ENCODE data around the gene PPIC.

Gene PPIC

DNA sequence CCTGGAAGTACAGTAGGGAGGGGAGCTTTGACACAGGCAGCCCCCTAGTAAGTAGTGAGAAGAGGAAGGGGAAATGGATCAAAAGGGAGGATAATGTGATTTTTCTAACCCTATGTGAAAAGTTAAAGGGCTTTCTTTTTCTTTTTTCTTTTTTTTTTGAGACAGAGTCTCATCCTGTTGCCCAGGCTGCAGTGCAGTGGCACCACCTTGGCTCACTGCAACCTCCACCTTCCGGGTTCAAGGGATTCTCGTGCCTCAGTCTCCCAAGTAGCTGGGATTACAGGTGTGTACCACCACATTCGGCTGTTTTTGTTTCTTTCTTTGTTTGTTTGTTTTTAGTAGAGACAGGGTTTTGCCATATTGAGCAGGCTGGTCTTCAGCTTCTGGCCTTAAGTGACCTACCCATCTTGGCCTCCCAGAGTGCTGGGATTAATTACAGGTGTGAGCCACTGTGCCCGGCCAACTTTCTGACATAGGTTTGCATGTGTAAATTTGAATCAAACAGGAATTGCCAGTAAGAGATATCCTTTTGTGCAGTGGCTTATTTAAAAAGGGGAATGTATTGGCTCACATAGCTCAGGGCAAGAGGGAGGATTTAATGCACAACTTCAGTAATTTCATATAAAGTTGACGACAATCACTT, 39.1 kb upstream of the PPIC start:
- DNase-seq (ENCODE audit: low read depth) = no peak
- TF ChIP-seq, protein P1, sequence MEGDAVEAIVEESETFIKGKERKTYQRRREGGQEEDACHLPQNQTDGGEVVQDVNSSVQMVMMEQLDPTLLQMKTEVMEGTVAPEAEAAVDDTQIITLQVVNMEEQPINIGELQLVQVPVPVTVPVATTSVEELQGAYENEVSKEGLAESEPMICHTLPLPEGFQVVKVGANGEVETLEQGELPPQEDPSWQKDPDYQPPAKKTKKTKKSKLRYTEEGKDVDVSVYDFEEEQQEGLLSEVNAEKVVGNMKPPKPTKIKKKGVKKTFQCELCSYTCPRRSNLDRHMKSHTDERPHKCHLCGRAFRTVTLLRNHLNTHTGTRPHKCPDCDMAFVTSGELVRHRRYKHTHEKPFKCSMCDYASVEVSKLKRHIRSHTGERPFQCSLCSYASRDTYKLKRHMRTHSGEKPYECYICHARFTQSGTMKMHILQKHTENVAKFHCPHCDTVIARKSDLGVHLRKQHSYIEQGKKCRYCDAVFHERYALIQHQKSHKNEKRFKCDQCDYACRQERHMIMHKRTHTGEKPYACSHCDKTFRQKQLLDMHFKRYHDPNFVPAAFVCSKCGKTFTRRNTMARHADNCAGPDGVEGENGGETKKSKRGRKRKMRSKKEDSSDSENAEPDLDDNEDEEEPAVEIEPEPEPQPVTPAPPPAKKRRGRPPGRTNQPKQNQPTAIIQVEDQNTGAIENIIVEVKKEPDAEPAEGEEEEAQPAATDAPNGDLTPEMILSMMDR (IDR thresholded peaks at IDR 0.05; ENCODE audit: low read depth, low read length) = no peak
- TF ChIP-seq POLR2A (IDR thresholded peaks at IDR 0.05; ENCODE audit: extremely low read depth, insufficient read length) = no peak
- TF ChIP-seq MYC (IDR thresholded peaks at IDR 0.05; ENCODE audit: low read depth, low read length) = no peak
- TF ChIP-seq MAX (IDR thresholded peaks at IDR 0.05; ENCODE audit: low read depth, low read length) = no peak
- no peak overlapping the region for H3K4me3 ChIP-seq (ENCODE audit: low read depth, low read length)

DNA sequence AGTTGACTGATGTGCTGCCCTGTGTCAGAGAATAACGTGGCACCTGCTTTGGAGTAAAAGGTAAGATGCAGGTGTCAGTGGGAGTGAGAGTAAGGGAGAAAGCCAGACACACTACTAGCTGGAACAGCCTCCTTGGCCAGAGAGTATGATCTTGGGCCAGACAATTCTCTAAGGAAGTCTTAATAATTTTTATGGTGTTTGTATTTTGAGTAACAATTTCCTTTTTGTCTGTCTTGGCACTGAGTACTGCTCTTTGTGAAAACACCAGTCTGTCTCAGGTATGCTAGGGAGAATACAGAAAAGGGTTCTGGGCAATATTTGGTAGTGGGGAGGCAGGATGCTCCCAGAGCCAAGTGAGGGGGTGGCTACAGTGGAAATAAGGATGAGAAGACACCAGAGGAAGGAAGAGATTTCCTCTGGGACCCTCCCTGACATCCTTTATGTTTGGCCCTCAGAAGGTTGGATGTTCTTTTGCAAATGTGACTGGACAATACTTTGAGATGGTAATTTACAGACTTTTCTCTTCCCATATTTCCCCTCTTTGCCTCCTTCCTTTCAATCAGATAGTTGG, 31.9 kb upstream of the PPIC start:
- no peak overlapping the region for H3K4me3 ChIP-seq (ENCODE audit: low read depth, low read length)
- TF ChIP-seq MYC (IDR thresholded peaks at IDR 0.05; ENCODE audit: low read depth, low read length) (no peak), MAX (IDR thresholded peaks at IDR 0.05; ENCODE audit: low read depth, low read length) (no peak), POLR2A (IDR thresholded peaks at IDR 0.05; ENCODE audit: extremely low read depth, insufficient read length) (no peak)
- TF ChIP-seq, protein P1 (IDR thresholded peaks at IDR 0.05; ENCODE audit: low read depth, low read length) = no peak
- no peak for DNase-seq (ENCODE audit: low read depth)

GRCh38 chr5:123066016-123066415, 29.5 kb upstream of the PPIC start:
- H3K4me3 ChIP-seq (ENCODE audit: low read depth, low read length) = no peak overlapping the region
- no peak for TF ChIP-seq MYC (IDR thresholded peaks at IDR 0.05; ENCODE audit: low read depth, low read length)
- no peak for DNase-seq (ENCODE audit: low read depth)

- TF ChIP-seq POLR2A (IDR thresholded peaks at IDR 0.05; ENCODE audit: extremely low read depth, insufficient read length) = no peak
- TF ChIP-seq MYC (IDR thresholded peaks at IDR 0.05; ENCODE audit: low read depth, low read length) = no peak
- TF ChIP-seq, protein P1 (IDR thresholded peaks at IDR 0.05; ENCODE audit: low read depth, low read length) = no peak
- no peak for TF ChIP-seq MAX (IDR thresholded peaks at IDR 0.05; ENCODE audit: low read depth, low read length)
- H3K4me3 ChIP-seq (ENCODE audit: low read depth, low read length) = no peak overlapping the region
- DNase-seq (ENCODE audit: low read depth) = no peak
Observed at GRCh38 chr5:123059455-123059854, 22.9 kb upstream of the PPIC start.

DNA sequence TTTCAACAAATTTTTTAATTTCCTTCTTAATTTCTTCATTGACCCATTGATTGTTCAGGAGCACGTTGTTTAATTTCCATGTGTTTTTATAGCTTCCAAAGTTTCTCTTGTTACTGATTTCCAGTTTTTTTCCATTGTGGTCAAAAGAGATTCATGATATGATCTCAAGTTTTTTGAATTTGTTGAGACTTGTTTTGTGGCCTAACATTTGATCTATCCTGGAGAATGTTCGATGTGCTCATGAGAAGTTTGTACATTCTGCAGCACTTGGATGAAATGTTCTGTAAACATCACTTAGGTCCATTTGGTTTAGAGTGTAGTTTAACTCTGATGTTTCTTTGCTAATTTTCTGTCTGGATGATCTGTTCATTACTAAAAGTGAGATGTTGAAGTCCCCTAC, 14.7 kb upstream of the PPIC start:
- TF ChIP-seq, protein P1 (IDR thresholded peaks at IDR 0.05; ENCODE audit: low read depth, low read length) = no peak
- no peak for TF ChIP-seq POLR2A (IDR thresholded peaks at IDR 0.05; ENCODE audit: extremely low read depth, insufficient read length)
- no peak for TF ChIP-seq MYC (IDR thresholded peaks at IDR 0.05; ENCODE audit: low read depth, low read length)
- no peak for TF ChIP-seq MAX (IDR thresholded peaks at IDR 0.05; ENCODE audit: low read depth, low read length)
- DNase-seq (ENCODE audit: low read depth) = no peak
- H3K4me3 ChIP-seq (ENCODE audit: low read depth, low read length) = no peak overlapping the region

- TF ChIP-seq MYC (IDR thresholded peaks at IDR 0.05; ENCODE audit: low read depth, low read length) (no peak), POLR2A (IDR thresholded peaks at IDR 0.05; ENCODE audit: extremely low read depth, insufficient read length) (no peak), MAX (IDR thresholded peaks at IDR 0.05; ENCODE audit: low read depth, low read length) (no peak)
- TF ChIP-seq, protein P1 (IDR thresholded peaks at IDR 0.05; ENCODE audit: low read depth, low read length) = no peak
- no peak for DNase-seq (ENCODE audit: low read depth)
- H3K4me3 ChIP-seq (ENCODE audit: low read depth, low read length) = no peak overlapping the region
Observed at GRCh38 chr5:123047706-123048105, 11.2 kb upstream of the PPIC start.

All from NB4 (cell line).